ENCODE measurements around the gene RICTOR. TPM values are rescaled to one million over a fixed set of nuclear protein-coding genes. Genes with fewer than 3 reads are reported as not detected.
A peak's percentile ranks its signal among the peaks of the same experiment; 100 is the strongest.

Gene RICTOR
- total and polyA plus RNA-seq, 9 of the 15 experiments (the other 6 are each of a cell fraction or from before 2014, with no cell fraction given) = 13.9 to 46.6 (median 22.6) TPM

- TF ChIP-seq, protein P1, sequence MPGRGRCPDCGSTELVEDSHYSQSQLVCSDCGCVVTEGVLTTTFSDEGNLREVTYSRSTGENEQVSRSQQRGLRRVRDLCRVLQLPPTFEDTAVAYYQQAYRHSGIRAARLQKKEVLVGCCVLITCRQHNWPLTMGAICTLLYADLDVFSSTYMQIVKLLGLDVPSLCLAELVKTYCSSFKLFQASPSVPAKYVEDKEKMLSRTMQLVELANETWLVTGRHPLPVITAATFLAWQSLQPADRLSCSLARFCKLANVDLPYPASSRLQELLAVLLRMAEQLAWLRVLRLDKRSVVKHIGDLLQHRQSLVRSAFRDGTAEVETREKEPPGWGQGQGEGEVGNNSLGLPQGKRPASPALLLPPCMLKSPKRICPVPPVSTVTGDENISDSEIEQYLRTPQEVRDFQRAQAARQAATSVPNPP (IDR thresholded peaks at IDR 0.05; ENCODE audit: borderline replicate concordance, insufficient read depth, insufficient read length) = no peak
These were observed 33.2 kb upstream of the RICTOR start (continued) for GRCh38 chr5:39107350-39107749.

- no peaks in the 10 kb centered on the region for H4K20me1 ChIP-seq (replicated peaks; ENCODE audit: control insufficient read depth, insufficient read depth, low read length)
- no peaks in the 10 kb centered on the region for H3K9me1 ChIP-seq (ENCODE audit: control insufficient read depth, insufficient read depth, low read length)
- no peak overlapping the region for H3K4me3 ChIP-seq
- no peak for ATAC-seq
- 17% methylated on average over 1 of the region's 1 CpG for WGBS (ENCODE audit: insufficient coverage, low coverage, missing lambda C conversion rate)
- intact Hi-C loops (cut with micrococcal nuclease) (no loop called here), in situ Hi-C loops (cut with MboI) (no loop called here)
- BruUV-seq (replicated peaks) = TSS peak; percentile 28
- ChIA-PET POLR2A (interaction anchor here (0.8 kb wide), 1 partner anchor 36 kb away, joined by 4 read pairs; no protein-coding TSS in a partner anchor), CTCF (ENCODE audit: low intra/inter-chr PET ratio) (interaction anchor here (0.9 kb wide), 1 partner anchor 111 kb away, joined by 3 read pairs; no protein-coding TSS in a partner anchor)
- no peak overlapping the region for H3K4me2 ChIP-seq (ENCODE audit: insufficient read depth, low read length)
- FAIRE-seq = no peak
- peak overlapping the region; percentile 67 for H2AFZ ChIP-seq (ENCODE audit: low read depth, low read length)
- peaks cover 7 to 15% of the 10 kb centered on the region in 2 experiments for H3K4me1 ChIP-seq (replicated peaks in 1 of 2; ENCODE audit: control insufficient read depth in 2 of 2, insufficient read depth in 2 of 2, low read length in 2 of 2)
- peak in 2 of 4 experiments; percentile 39 to 41 for DNase-seq (ENCODE audit: extremely low read depth in 1 of 4, low spot score in 3 of 4)
- H3K9me3 ChIP-seq (replicated peaks; ENCODE audit: control insufficient read depth, insufficient read depth, low read depth, low read length) = no peaks in the 10 kb centered on the region
- H3K27me3 ChIP-seq (ENCODE audit: control insufficient read depth in 2 of 2, insufficient read depth in 2 of 2, low read length in 2 of 2) = no peaks in the 10 kb centered on the region
- no peak overlapping the region for H3K27ac ChIP-seq (ENCODE audit: extremely low read depth, low read depth, low read length)
- no peaks in the 10 kb centered on the region for H3K36me3 ChIP-seq (ENCODE audit: control insufficient read depth, insufficient read depth, low read length)
- H3K79me2 ChIP-seq (ENCODE audit: control insufficient read depth, insufficient read depth, low read length) = no peaks in the 10 kb centered on the region
- H3K9ac ChIP-seq (ENCODE audit: insufficient read depth in 1 of 2, low read depth in 2 of 2, low read length in 2 of 2) = no peak overlapping the region
- TF ChIP-seq ZNF347 (CRISPR knock-in tag; IDR thresholded peaks at IDR 0.05; ENCODE audit: low read depth) = no peak
- TF ChIP-seq RBM39 (optimal IDR thresholded peaks at IDR 0.05; ENCODE audit: low read depth, low read length) = no peak
- TF ChIP-seq GATAD2A (IDR thresholded peaks at IDR 0.05) = no peak
- TF ChIP-seq TCFL5 (CRISPR knock-in tag; conservative IDR thresholded peaks at IDR 0.05) = no peak
- no peak for TF ChIP-seq TAF7 (tag; IDR thresholded peaks at IDR 0.05)
- TF ChIP-seq ZNF384 (IDR thresholded peaks at IDR 0.05; ENCODE audit: low read depth, low read length) = peak; percentile 77
- TF ChIP-seq PYGO2 (tag; IDR thresholded peaks at IDR 0.05) = no peak
- TF ChIP-seq NFE2L1 (tag; IDR thresholded peaks at IDR 0.05; ENCODE audit: borderline replicate concordance, low read depth) = no peak
- TF ChIP-seq ESRRB (CRISPR knock-in tag; IDR thresholded peaks at IDR 0.05; ENCODE audit: borderline replicate concordance) = no peak
- TF ChIP-seq ZNF134 (CRISPR knock-in tag; conservative IDR thresholded peaks at IDR 0.05) = no peak
- TF ChIP-seq PTBP1 (IDR thresholded peaks at IDR 0.05; ENCODE audit: low read depth, low read length) = no peak
- TF ChIP-seq, protein P2, sequence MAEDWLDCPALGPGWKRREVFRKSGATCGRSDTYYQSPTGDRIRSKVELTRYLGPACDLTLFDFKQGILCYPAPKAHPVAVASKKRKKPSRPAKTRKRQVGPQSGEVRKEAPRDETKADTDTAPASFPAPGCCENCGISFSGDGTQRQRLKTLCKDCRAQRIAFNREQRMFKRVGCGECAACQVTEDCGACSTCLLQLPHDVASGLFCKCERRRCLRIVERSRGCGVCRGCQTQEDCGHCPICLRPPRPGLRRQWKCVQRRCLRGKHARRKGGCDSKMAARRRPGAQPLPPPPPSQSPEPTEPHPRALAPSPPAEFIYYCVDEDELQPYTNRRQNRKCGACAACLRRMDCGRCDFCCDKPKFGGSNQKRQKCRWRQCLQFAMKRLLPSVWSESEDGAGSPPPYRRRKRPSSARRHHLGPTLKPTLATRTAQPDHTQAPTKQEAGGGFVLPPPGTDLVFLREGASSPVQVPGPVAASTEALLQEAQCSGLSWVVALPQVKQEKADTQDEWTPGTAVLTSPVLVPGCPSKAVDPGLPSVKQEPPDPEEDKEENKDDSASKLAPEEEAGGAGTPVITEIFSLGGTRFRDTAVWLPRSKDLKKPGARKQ (CRISPR knock-in tag; IDR thresholded peaks at IDR 0.05) = no peak
- TF ChIP-seq EP300 (IDR thresholded peaks at IDR 0.05; ENCODE audit: low read length) = no peak
- TF ChIP-seq SIN3A (IDR thresholded peaks at IDR 0.05; ENCODE audit: borderline replicate concordance in 2 of 2, control insufficient read depth in 1 of 2, low read depth in 2 of 2, low read length in 2 of 2) = no peak
- no peak for TF ChIP-seq ZNF316 (IDR thresholded peaks at IDR 0.05)
- no peak for TF ChIP-seq CCNT2 (IDR thresholded peaks at IDR 0.05; ENCODE audit: borderline replicate concordance, extremely low read depth, insufficient read length, low read depth, low read length)
- TF ChIP-seq JUN (IDR thresholded peaks at IDR 0.05; ENCODE audit: borderline replicate concordance, low read depth, low read length) = no peak
- TF ChIP-seq JUN (CRISPR knock-in tag; IDR thresholded peaks at IDR 0.05; ENCODE audit: borderline replicate concordance) = no peak
- no peak for TF ChIP-seq ARNT (IDR thresholded peaks at IDR 0.05)
These were observed 32.1 kb upstream of the RICTOR start for GRCh38 chr5:39106322-39106721.
